Smooth muscle cell (in vitro differentiated cells): ENCODE results near the gene GRID1. TPM values are rescaled to one million over a fixed set of nuclear protein-coding genes. Genes with fewer than 3 reads are reported as not detected.

Experiments used
- DNase-seq: peaks from one replicate; lab custom pipeline; 2025; ENCODE audit not compliant: unreplicated experiment; lab: John Stamatoyannopoulos, UW
- H2AFZ ChIP-seq: fragments of 200-600 bp; sonication (generic); 2 replicates; pipeline ENCODE4 v1.6.0; 2016; ENCODE audit warnings: antibody characterized with exemption, low read depth, mild to moderate bottlenecking
- H3F3A ChIP-seq: fragments of 200-600 bp; sonication (generic); 2 replicates; pipeline ENCODE4 v1.6.0; 2017; ENCODE audit warnings: antibody characterized with exemption, low read depth
- H3K27ac ChIP-seq: fragments of 200-600 bp; sonication (generic); 2 replicates; pipeline ENCODE4 v1.5.1; 2016; ENCODE audit warnings: low read depth, mild to moderate bottlenecking
- H3K27me3 ChIP-seq: fragments of 200-600 bp; sonication (generic); 2 replicates; pipeline ENCODE4 v1.6.1; 2016; ENCODE audit warnings: low read depth, mild to moderate bottlenecking
- H3K36me3 ChIP-seq: fragments of 200-600 bp; sonication (generic); 2 replicates; pipeline ENCODE4 v1.5.1; 2016; ENCODE audit warnings: low read depth
- H3K4me1 ChIP-seq: fragments of 200-600 bp; sonication (generic); 2 replicates; pipeline ENCODE4 v1.5.1; 2016; ENCODE audit warnings: low read depth
- H3K4me2 ChIP-seq: fragments of 200-600 bp; sonication (generic); 2 replicates; pipeline ENCODE4 v1.6.0; 2016; ENCODE audit warnings: mild to moderate bottlenecking
- H3K4me3 ChIP-seq: fragments of 200-600 bp; sonication (generic); 2 replicates; pipeline ENCODE4 v1.5.1; 2016; ENCODE audit warnings: mild to moderate bottlenecking
- H3K79me2 ChIP-seq: fragments of 200-600 bp; sonication (generic); 2 replicates; pipeline ENCODE4 v1.6.0; 2016; ENCODE audit warnings: low read depth, mild to moderate bottlenecking
- H3K9ac ChIP-seq: fragments of 200-600 bp; sonication (generic); 2 replicates; pipeline ENCODE4 v1.6.0; 2016; ENCODE audit warnings: low read depth
- H3K9me3 ChIP-seq: fragments of 200-600 bp; sonication (generic); replicated peaks from 2 replicates; pipeline ENCODE4 v1.5.1; 2016; ENCODE audit warnings: low read depth
- H4K20me1 ChIP-seq: fragments of 200-600 bp; sonication (generic); 2 replicates; pipeline ENCODE4 v1.6.0; 2016; ENCODE audit warnings: low read depth
- WGBS: methylation state at CpG from one replicate; pipeline ENCODE4 v1.1.7; 2016; ENCODE audit warnings: low lambda C conversion rate; 5-methylcytosine and 5-hydroxymethylcytosine counted together
- polyA plus RNA-seq: library from polyadenylated mRNA; unstranded; fragments of >200 nt; fragmentation: Nextera tagmentation; extraction: Ambion mirVana; gene quantifications from 2 replicates; pipeline ENCODE4 v1.2.1, GENCODE V29; 2016
- total RNA-seq: library from RNA; depleted of rRNA; stranded (reverse); fragments of >200 nt; gene quantifications from 2 replicates; pipeline ENCODE4 v1.2.3, GENCODE V29; 2014
- TF ChIP-seq, protein P1 (sequence below): fragments of 200-600 bp; sonication (generic); IDR thresholded peaks from 2 replicates; pipeline ENCODE4 v1.5.1; 2017; ENCODE audit warnings: borderline replicate concordance, mild to moderate bottlenecking, antibody characterized with exemption; ENCODE audit not compliant: insufficient read depth, poor library complexity, severe bottlenecking

GRID1 gene
- total and polyA plus RNA-seq, 2 experiments from 2014 or later = 4.4 to 7.4 TPM

DNA sequence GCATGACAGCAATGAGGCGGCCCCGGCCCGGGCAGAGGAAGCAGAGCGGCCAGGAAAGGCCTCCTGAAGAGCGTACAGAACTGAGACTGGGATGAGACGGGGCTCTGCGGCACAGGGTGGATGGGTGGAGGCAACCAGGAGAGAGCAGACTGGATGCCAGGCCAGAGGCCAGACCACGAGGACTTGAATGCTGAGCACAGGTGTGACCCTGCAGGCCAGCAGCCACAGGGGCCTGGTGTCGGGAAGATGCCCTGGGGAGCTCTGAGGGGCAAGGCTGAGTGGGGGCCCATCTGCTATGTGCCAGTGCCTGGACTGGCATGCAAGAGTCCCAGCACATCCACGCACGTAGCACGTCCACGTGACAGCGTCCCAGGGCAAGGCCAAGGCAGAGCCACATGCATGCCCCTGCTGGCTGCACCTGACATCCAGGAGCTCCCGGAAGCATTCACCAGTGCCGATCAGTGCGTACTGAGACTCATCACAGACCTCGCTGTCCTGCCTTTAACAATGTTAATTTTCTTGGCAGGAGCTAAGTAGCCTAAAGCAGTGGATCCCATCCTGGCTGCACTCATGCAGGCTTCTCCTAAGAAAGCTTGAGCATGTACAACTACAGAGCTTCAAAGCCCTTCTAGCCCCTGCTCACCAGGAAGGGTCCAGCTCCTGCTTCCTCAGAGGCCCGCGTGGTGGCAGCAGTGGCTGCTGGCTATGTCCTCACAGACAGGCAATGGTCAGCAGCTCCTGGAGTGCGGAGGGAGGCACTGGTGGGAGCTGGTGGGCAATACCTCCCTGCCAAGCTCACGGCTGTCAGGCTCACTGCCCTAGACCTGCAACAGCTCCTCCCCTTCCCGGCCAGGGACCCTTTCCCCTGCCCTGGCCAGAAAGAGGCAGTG is 18.0 kb downstream of the GRID1 start:
- Histone ChIP-seq H3K27me3 (peaks cover 20% of the 10 kb centered on the region), H3F3A (no peaks in the 10 kb centered on the region), H3K27ac (no peak overlapping the region), H3K79me2 (no peaks in the 10 kb centered on the region), H3K36me3 (no peaks in the 10 kb centered on the region), H2AFZ (no peak overlapping the region), H3K4me3 (no peak overlapping the region), H3K4me1 (peaks cover 14% of the 10 kb centered on the region), H3K4me2 (no peak overlapping the region), H4K20me1 (peaks cover 92% of the 10 kb centered on the region), H3K9ac (no peak overlapping the region), H3K9me3 (no peaks in the 10 kb centered on the region)
- DNase-seq = no peak
- TF ChIP-seq, protein P1, sequence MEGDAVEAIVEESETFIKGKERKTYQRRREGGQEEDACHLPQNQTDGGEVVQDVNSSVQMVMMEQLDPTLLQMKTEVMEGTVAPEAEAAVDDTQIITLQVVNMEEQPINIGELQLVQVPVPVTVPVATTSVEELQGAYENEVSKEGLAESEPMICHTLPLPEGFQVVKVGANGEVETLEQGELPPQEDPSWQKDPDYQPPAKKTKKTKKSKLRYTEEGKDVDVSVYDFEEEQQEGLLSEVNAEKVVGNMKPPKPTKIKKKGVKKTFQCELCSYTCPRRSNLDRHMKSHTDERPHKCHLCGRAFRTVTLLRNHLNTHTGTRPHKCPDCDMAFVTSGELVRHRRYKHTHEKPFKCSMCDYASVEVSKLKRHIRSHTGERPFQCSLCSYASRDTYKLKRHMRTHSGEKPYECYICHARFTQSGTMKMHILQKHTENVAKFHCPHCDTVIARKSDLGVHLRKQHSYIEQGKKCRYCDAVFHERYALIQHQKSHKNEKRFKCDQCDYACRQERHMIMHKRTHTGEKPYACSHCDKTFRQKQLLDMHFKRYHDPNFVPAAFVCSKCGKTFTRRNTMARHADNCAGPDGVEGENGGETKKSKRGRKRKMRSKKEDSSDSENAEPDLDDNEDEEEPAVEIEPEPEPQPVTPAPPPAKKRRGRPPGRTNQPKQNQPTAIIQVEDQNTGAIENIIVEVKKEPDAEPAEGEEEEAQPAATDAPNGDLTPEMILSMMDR = peak; percentile 7
- WGBS = 92% methylated on average over 23 of the region's 23 CpGs

- H3K4me2 ChIP-seq = no peak overlapping the region
- 96% methylated on average over 6 of the region's 6 CpGs for WGBS
- H3K9me3 ChIP-seq = no peaks in the 10 kb centered on the region
- H3K27ac ChIP-seq = no peak overlapping the region
- H3K4me3 ChIP-seq = no peak overlapping the region
- no peak overlapping the region for H3K9ac ChIP-seq
- no peaks in the 10 kb centered on the region for H3K79me2 ChIP-seq
- peaks cover 92% of the 10 kb centered on the region for H4K20me1 ChIP-seq
- H3K4me1 ChIP-seq = peaks cover 14% of the 10 kb centered on the region
- no peaks in the 10 kb centered on the region for H3K36me3 ChIP-seq
- peaks cover 18% of the 10 kb centered on the region for H3K27me3 ChIP-seq
- DNase-seq = no peak
- H3F3A ChIP-seq = no peaks in the 10 kb centered on the region
- TF ChIP-seq, protein P1 = no peak
- H2AFZ ChIP-seq = no peak overlapping the region
These were observed 18.7 kb downstream of the GRID1 start for GRCh38 chr10:86347856-86348255.

GRCh38 chr10:86346799-86347665 is 19.6 kb downstream of the GRID1 start:
- Histone ChIP-seq H3K27ac (no peak overlapping the region), H3K79me2 (no peaks in the 10 kb centered on the region), H4K20me1 (peaks cover 92% of the 10 kb centered on the region), H3F3A (no peaks in the 10 kb centered on the region), H3K9ac (no peak overlapping the region), H3K36me3 (no peaks in the 10 kb centered on the region), H3K4me2 (no peak overlapping the region), H3K4me1 (peaks cover 14% of the 10 kb centered on the region), H3K4me3 (no peak overlapping the region), H3K27me3 (peaks cover 11% of the 10 kb centered on the region), H3K9me3 (no peaks in the 10 kb centered on the region), H2AFZ (no peak overlapping the region)
- TF ChIP-seq, protein P1 = no peak
- 89% methylated on average over 10 of the region's 11 CpGs for WGBS
- no peak for DNase-seq
